ENCODE measurements around the gene DMKN.
A peak's percentile ranks its signal among the peaks of the same experiment; 100 is the strongest.

The DMKN gene

DNA sequence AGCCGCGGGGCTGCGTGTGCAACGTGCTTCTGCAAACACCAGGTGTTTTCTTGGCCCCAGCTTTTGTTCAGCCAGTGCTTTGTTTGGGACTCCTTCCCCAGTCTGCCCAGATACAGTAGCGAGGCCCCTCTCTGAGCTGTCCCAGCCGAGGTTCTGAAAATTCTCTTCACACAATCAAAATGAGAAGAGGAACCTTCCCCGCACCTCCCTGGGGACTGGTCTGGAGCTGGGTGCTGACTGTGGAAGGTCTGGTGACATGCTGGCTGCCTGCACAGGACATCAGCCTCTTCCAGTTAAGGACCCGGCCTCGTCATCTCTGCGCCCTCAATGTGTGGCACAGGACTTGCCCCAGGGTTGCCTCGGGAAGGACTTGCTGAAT, 45.8 kb upstream of the DMKN start:
- no peak overlapping the region for H3K4me3 ChIP-seq (ENCODE audit: insufficient read length, low read depth)
- H3K9me3 ChIP-seq (ENCODE audit: insufficient read depth, low read length): no peaks in the 10 kb centered on the region
- H3K27me3 ChIP-seq (ENCODE audit: insufficient read depth, insufficient read length): peaks cover 19% of the 10 kb centered on the region
- TF ChIP-seq SUZ12 (IDR thresholded peaks at IDR 0.05; ENCODE audit: extremely low read depth, insufficient read depth, insufficient read length) (no peak), YY1 (IDR thresholded peaks at IDR 0.05; ENCODE audit: insufficient read depth, insufficient read length) (no peak), ZNF274 (IDR thresholded peaks at IDR 0.05; ENCODE audit: low read depth, low read length) (no peak)
- H3K9ac ChIP-seq (ENCODE audit: insufficient read length, low read depth): no peak overlapping the region
- peaks cover 9% of the 10 kb centered on the region for H3K4me1 ChIP-seq (ENCODE audit: insufficient read depth, insufficient read length)
- DNase-seq (ENCODE audit: low read depth, low spot score): no peak
- H3K36me3 ChIP-seq (ENCODE audit: insufficient read depth, insufficient read length, low read length): no peaks in the 10 kb centered on the region

DNA sequence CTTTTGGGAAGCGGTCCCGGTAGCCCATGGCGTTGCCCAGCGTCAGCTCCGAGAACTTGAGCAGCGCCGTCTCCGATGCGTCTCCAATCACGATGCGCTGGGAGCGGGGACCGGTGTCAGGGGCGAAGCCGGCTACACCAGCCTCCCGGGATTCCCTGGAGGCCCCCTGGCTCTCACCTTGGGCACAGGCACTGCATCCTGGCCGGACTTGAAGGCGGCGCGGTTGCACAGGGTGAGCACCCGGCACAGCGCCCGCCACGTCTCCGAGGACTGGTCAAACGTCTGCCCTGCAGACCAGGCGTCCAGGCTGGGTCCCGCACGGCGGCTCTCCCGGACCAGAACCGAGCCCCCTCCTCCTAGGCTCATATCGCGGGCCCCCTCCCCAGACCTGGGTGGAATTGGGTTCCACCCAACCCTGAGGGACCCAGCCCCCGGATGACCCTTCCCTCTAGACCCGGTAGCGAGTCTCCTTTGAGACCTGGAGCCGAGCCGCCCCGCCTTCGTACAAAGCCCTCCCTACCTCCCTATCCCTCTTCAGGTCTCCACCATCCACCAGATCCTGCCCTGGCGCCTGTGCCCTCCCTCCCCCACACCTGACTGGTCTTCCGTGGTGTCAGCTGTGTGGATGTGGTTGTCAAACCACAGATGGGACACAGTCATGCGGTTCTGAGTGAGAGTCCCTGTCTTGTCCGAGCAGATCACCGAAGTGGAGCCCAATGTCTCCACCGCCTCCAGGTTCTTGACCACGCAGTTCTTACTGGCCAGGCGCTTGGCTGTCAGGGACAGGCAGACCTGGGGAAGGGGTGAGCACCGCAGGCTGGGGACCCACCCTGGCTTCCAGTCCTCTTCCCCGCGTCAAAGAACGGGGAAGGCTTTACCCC, 45.2 kb upstream of the DMKN start:
- TF ChIP-seq ZNF274 (IDR thresholded peaks at IDR 0.05; ENCODE audit: low read depth, low read length): no peak
- TF ChIP-seq YY1 (IDR thresholded peaks at IDR 0.05; ENCODE audit: insufficient read depth, insufficient read length): no peak
- no peak for TF ChIP-seq SUZ12 (IDR thresholded peaks at IDR 0.05; ENCODE audit: extremely low read depth, insufficient read depth, insufficient read length)
- H3K36me3 ChIP-seq (ENCODE audit: insufficient read depth, insufficient read length, low read length): no peaks in the 10 kb centered on the region
- H3K9me3 ChIP-seq (ENCODE audit: insufficient read depth, low read length): no peaks in the 10 kb centered on the region
- peak overlapping the region; percentile 42 for H3K9ac ChIP-seq (ENCODE audit: insufficient read length, low read depth)
- H3K4me3 ChIP-seq (ENCODE audit: insufficient read length, low read depth): peak overlapping the region; percentile 32
- peaks cover 19% of the 10 kb centered on the region for H3K27me3 ChIP-seq (ENCODE audit: insufficient read depth, insufficient read length)
- DNase-seq (ENCODE audit: low read depth, low spot score): no peak
- peaks cover 9% of the 10 kb centered on the region for H3K4me1 ChIP-seq (ENCODE audit: insufficient read depth, insufficient read length)

GRCh38 chr19:35557539-35558399, 44.3 kb upstream of the DMKN start:
- H3K9ac ChIP-seq (ENCODE audit: insufficient read length, low read depth): peak overlapping the region; percentile 32
- H3K27me3 ChIP-seq (ENCODE audit: insufficient read depth, insufficient read length): peaks cover 19% of the 10 kb centered on the region
- TF ChIP-seq YY1 (IDR thresholded peaks at IDR 0.05; ENCODE audit: insufficient read depth, insufficient read length) (no peak), ZNF274 (IDR thresholded peaks at IDR 0.05; ENCODE audit: low read depth, low read length) (no peak), SUZ12 (IDR thresholded peaks at IDR 0.05; ENCODE audit: extremely low read depth, insufficient read depth, insufficient read length) (no peak)
- H3K4me3 ChIP-seq (ENCODE audit: insufficient read length, low read depth): peak overlapping the region; percentile 51
- peak; percentile 75 for DNase-seq (ENCODE audit: low read depth, low spot score)
- no peaks in the 10 kb centered on the region for H3K36me3 ChIP-seq (ENCODE audit: insufficient read depth, insufficient read length, low read length)
- H3K4me1 ChIP-seq (ENCODE audit: insufficient read depth, insufficient read length): peaks cover 9% of the 10 kb centered on the region
- H3K9me3 ChIP-seq (ENCODE audit: insufficient read depth, low read length): no peaks in the 10 kb centered on the region

- no peak for DNase-seq (ENCODE audit: low read depth, low spot score)
- H3K4me1 ChIP-seq (ENCODE audit: insufficient read depth, insufficient read length): peaks cover 9% of the 10 kb centered on the region
- peaks cover 19% of the 10 kb centered on the region for H3K27me3 ChIP-seq (ENCODE audit: insufficient read depth, insufficient read length)
- TF ChIP-seq SUZ12 (IDR thresholded peaks at IDR 0.05; ENCODE audit: extremely low read depth, insufficient read depth, insufficient read length) (no peak), YY1 (IDR thresholded peaks at IDR 0.05; ENCODE audit: insufficient read depth, insufficient read length) (no peak), ZNF274 (IDR thresholded peaks at IDR 0.05; ENCODE audit: low read depth, low read length) (no peak)
- no peaks in the 10 kb centered on the region for H3K9me3 ChIP-seq (ENCODE audit: insufficient read depth, low read length)
- H3K4me3 ChIP-seq (ENCODE audit: insufficient read length, low read depth): peak overlapping the region; percentile 28
- no peaks in the 10 kb centered on the region for H3K36me3 ChIP-seq (ENCODE audit: insufficient read depth, insufficient read length, low read length)
- peak overlapping the region; percentile 32 for H3K9ac ChIP-seq (ENCODE audit: insufficient read length, low read depth)
Measured at GRCh38 chr19:35556846-35557538, 43.5 kb upstream of the DMKN start.

GRCh38 chr19:35556025-35556590, 42.7 kb upstream of the DMKN start:
- H3K9ac ChIP-seq (ENCODE audit: insufficient read length, low read depth): no peak overlapping the region
- H3K9me3 ChIP-seq (ENCODE audit: insufficient read depth, low read length): no peaks in the 10 kb centered on the region
- H3K4me3 ChIP-seq (ENCODE audit: insufficient read length, low read depth): no peak overlapping the region
- peaks cover 9% of the 10 kb centered on the region for H3K4me1 ChIP-seq (ENCODE audit: insufficient read depth, insufficient read length)
- peaks cover 3% of the 10 kb centered on the region for H3K36me3 ChIP-seq (ENCODE audit: insufficient read depth, insufficient read length, low read length)
- H3K27me3 ChIP-seq (ENCODE audit: insufficient read depth, insufficient read length): peaks cover 19% of the 10 kb centered on the region
- no peak for DNase-seq (ENCODE audit: low read depth, low spot score)
- no peak for TF ChIP-seq ZNF274 (IDR thresholded peaks at IDR 0.05; ENCODE audit: low read depth, low read length)
- TF ChIP-seq SUZ12 (IDR thresholded peaks at IDR 0.05; ENCODE audit: extremely low read depth, insufficient read depth, insufficient read length): no peak
- TF ChIP-seq YY1 (IDR thresholded peaks at IDR 0.05; ENCODE audit: insufficient read depth, insufficient read length): no peak

DNA sequence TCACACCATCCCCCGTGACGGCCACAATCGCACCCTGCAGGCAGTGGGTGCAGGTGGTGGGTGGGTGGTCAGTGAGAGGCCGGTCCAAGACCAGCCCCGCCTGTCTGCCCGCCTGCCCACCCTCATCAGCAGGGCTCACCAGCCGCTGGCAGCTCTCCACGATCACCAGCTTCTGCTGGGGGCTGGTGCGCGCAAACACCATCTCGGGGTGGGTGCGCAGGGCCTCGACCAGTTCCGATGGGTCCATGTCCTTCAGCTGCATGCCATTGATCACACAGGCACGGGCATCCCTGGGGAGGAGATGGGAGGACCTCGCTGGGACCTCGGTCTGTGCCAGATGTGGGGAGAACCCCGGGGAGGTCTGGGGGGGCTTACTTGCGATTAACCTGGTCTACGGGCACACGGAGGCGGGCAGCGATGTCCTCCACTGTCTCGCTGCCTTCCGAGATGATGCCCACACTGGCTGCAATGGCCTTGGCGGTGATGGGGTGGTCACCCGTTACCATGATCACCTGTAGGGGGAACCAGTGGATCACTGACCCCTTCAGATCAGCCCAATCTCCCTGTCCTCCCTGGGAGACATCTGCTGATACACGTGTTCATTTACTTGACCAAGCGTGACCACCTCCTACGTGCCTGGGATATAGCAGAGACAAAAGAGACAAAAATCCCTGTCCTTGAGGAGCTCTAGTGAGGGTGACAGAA, 42.0 kb upstream of the DMKN start:
- peak; percentile 23 for DNase-seq (ENCODE audit: low read depth, low spot score)
- no peaks in the 10 kb centered on the region for H3K9me3 ChIP-seq (ENCODE audit: insufficient read depth, low read length)

More for the DNA sequence above, 42.0 kb upstream of the DMKN start:
- H3K4me3 ChIP-seq (ENCODE audit: insufficient read length, low read depth): no peak overlapping the region
- H3K36me3 ChIP-seq (ENCODE audit: insufficient read depth, insufficient read length, low read length): peaks cover 9% of the 10 kb centered on the region
- peaks cover 19% of the 10 kb centered on the region for H3K27me3 ChIP-seq (ENCODE audit: insufficient read depth, insufficient read length)
- H3K9ac ChIP-seq (ENCODE audit: insufficient read length, low read depth): no peak overlapping the region
- H3K4me1 ChIP-seq (ENCODE audit: insufficient read depth, insufficient read length): peaks cover 9% of the 10 kb centered on the region
- no peak for TF ChIP-seq ZNF274 (IDR thresholded peaks at IDR 0.05; ENCODE audit: low read depth, low read length)
- no peak for TF ChIP-seq SUZ12 (IDR thresholded peaks at IDR 0.05; ENCODE audit: extremely low read depth, insufficient read depth, insufficient read length)
- TF ChIP-seq YY1 (IDR thresholded peaks at IDR 0.05; ENCODE audit: insufficient read depth, insufficient read length): no peak
